ENCODE results near the gene GJB6.
"Not testable (repeated sequence)": the region's sequence is repeated elsewhere in the genome, so short reads cannot be mapped to it uniquely, and the experiment has no call there.

The GJB6 gene

DNA sequence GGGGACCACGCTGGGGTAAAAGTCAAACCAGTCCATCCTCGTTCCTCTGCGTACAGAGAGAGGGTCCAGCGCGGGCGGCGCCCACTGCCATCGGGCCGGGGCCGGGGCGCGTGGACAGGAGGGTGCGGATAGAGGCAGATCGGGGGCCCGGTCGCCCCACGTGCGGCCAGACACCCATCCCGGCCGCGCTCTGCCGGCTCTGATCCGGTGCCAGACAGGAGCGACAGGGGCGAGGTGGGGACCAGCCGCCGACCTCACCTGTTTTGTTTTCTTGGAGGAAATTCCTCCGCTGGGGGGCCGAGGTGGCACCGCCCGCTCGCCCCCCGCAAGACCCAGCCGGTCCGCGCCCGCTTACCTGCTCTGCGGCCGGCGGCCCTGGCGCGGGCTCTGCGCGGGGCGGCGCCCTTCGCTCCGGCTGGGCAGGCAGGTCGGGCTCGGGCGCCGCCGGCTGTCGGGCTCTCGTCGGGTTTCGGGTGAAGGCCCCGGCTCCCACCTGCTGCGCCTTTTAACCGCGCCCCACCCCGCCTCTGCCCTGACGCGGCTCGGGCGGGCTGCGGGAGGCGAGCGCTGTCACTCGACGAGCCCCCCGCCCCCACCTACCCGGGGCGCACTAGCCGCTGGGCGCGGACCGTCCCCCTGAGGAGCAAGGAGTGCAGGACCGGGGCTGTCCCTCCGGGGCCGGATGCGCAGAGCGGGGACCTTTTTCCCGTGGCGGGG is at the start of gene GJB6:
TSS of gene GJB6 (minus strand) at position 481 of the 717 bp plus-strand sequence. CDS start 8,839 bp downstream, outside the sequence.
- no peak for DNase-seq

DNA sequence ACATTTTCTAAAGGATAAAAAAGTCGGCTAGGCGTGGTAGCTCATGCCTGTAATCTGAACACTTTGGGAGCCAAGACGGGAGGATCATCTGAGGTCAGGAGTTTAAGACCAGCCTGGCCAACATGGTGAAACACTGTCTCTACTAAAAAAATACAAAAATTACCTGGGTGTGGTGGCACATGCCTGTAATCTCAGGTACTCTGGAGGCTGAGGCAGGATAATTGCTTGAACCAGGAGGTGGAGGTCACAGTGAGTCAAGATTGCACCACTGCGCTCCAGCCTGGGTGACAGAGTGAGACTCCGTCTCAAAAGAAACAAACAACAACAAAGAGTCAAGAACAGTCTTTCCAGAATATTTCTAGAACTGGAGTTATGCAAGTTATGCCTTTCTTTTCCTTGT is 44.8 kb upstream of the GJB6 start:
- not testable (repeated sequence) for DNase-seq

DNA sequence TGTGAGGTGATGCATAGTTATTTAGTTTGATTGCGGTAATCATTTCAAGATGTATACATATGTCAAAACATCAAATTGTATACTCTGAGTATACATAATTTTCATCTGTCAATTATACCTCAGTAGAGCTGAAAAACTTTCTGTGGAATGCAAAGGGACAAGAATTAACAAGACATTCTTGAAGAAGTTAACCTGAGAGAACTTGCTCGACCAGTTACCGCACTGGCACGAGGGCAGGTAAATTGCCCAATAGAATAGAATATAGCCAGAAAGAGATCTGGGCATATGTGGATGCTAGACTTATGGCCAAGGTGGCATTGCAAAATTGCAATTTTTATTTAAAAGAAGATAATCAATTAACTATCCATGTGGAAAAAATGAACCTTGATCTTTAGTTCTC is 42.3 kb upstream of the GJB6 start:
- DNase-seq, result no peak

DNA sequence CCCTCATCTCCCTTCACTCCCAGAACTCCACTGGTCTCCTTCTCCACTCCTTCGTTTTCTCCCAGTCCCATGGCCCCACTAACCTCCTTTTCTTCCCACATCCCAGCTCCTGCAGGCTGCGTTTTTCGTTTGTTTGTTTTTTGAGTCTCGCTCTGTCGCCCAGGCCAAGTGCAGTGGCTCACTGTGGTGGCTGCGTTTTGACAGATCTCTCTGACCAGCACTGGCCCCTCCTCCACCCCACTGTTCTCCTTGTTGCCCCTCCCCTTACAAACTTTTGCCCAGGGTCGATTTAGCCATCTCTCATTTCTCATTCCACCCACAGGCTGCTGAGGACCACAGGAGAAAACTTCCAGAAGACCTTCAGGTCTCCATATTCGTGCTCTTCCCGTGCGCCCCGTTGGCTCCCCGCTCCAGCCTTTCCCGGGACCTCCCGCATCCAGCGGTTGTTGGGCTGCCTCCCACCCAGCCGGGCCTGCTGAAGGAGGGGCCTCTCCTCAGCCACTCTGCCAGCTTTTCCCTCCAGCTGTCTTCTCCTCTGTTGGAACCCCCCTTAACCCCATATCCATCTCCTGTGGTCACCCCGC is 40.6 kb upstream of the GJB6 start:
- no peak for DNase-seq

DNA sequence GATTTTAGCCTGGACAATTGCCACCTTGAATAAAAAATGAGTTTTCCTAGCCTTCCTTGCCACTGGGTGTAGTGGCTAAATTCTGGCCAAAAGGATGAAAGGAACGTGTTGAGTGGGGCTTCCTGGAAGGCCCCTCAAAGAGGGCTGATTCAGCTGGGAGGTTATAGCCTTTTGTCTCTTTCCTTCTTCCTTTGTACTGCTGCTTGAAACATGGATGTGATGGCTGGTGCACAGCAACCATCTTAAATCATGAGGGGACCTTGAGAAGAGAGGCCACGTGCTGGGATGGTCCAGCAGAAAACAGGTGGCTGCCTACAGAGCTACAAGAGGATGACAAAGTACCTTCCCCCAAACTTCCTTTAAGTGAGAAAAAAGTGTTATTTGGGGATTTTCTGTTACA is 40.0 kb upstream of the GJB6 start:
- DNase-seq, result no peak

DNA sequence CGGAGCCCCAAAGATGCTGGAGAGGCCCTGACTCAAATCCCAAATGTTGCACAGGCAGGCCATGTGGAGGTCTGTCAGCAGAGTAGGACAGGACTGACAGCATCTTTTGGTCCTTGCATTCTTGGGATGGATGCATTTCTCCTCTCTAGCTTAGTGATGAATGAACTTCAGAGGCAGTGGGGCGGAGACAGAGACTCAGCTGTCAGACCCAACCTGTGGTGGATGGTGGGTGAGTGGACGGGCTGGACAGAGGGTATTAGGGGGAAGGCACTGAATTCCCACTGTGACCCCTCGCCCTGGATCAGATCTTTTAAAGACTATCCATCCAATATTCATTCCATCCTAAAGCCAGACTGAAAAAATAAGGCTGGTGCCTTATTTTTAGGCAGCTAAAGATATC is 39.3 kb upstream of the GJB6 start:
- DNase-seq, result no peak

DNA sequence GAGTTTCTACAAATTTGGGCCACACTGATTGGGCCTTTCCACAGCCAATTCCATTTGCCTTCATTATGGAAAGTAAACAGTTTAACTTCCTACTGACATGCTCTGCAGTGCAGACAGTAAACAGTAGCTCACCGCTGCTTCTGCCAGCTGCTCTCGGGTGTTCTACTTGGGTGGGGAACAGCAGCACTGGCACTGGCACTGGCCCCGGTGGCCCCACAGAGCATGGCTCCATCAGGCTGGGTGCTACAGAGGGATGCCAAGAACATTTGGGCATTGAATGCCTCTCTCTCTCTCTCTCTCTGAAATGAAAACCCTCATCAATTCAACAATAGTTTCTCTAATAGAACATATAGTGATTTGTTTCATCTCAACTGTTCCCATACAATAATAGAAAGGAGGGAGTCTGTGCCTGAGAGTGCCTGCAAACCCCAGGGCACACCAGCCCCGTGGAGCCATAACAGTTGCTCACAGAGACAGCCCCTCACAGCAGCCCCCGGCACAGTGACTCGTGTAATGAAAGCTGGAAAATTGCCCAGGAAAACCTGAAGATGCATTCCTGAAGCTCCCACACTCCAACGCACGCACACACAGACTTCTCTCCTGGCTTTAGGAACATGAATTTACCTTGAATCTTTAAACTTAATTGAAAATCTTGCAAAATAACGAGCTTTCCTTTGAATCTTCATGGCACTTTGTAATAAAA is 38.2 kb upstream of the GJB6 start:
- DNase-seq, result no peak

DNA sequence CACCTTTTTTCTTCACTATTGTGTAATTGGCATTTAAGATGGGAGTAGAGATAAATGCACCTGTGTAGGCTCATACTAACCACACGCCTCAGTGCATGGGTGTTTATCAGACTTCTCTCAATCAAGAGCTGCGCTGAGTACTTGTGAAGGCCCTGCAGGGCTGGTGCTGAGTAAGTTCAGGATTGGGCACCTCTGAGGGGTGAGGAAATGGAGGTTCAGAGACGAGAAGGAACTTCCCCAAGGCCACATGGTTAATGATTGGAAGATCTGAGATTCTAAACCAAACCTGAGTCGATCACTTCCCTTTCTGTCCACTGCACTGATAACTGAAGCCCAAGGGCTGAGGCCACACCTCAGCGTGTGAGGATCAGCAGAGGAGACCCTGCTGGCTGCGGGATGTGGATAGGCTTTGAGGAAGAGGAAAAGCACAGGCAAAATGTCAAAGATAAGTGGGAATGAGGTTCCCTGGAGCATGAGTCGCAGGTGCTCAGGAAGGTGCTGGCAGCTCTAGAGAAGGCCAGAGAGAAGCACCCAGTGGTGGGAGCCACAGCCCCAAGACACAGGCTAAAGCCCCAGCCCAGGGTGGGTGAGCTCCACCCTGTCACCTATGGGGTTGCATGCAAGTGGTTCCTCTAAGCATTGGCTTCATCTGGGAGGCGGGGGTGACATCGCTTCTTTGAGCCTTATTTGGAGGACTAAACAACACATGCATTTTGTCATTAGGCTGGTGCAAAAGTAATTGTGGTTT is 32.3 kb upstream of the GJB6 start:
- DNase-seq, result no peak

DNA sequence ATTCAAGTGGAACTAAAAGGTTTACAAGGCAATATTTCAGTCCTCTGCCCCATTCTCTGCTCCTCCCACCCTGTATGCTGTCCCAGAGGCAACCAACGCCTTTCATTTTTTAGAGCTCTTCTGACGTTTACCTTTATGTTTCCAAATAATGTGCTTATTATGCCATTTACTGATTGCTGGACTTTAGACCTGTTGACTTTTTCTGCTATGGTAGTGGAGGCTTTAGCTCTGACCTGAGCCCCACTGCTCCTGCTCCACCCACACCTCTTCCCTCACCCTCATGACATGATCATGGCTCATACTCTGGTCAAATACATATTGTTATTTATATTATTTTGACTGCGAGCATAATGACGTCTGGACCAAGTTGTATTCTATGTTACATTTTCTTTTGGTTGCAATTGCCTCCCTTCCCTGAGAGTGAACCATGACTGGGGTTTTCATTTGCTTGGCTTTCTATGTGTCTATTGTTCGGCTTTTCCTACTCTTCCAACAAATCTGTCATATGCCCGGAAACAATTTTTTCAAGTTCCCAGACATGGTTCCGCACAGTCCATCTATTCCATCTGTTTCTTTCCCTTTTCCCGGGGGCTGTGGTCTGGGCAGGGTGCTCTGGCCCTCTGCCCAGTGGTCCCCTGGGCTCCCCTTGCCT is 31.4 kb upstream of the GJB6 start:
- DNase-seq, result no peak

DNA sequence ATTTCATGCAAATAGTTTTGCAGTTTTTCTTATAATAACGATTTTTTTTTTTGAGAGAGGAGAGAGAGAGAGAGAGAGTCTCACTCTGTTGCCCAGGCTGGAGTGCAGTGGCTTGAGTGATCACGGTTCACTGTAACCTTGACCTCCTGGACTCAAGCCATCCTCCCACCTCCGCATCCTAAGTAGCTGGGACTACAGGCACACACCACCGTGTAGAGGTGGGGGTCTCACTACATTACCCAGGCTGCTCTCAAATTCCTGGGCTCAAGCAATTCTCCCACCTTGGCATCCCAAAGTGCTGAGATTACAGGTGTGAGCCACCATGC is 26.8 kb upstream of the GJB6 start:
- DNase-seq, result no peak

DNA sequence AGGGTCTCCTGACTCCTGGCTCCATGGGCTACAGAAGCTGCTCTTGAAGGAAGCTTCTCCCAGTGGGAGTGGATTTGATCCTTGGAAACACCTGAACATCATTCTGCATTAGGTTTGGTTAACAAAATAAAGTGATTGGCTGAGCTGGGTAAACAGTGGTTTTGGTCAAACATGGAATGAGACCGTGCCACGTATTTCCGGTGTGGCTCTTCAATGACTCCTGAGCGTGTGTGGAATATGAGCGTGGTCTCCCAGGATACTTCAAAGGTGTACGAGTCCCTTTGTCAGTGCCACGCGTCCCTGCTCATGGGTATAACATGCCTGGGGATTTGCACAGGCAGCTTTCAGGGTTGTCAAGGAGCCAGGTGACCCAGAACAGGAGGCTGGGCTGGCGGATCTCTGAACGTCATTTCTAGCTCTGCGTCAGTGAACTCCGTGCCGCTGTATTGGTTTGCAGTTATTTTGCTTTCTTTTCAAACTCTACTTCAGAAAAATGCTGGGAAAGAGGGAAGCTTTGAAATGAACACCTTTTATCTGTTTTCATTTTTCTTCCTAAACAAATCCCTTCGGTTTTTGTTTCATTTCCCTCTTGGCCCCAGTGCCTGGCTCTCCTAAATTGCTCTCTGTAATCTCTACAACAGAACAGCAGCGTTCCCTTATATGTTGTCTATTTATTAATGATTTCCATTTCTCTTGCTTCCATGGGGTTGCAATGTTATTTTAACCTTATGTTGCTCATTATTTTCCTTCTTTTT is 26.3 kb upstream of the GJB6 start:
- no peak for DNase-seq

DNA sequence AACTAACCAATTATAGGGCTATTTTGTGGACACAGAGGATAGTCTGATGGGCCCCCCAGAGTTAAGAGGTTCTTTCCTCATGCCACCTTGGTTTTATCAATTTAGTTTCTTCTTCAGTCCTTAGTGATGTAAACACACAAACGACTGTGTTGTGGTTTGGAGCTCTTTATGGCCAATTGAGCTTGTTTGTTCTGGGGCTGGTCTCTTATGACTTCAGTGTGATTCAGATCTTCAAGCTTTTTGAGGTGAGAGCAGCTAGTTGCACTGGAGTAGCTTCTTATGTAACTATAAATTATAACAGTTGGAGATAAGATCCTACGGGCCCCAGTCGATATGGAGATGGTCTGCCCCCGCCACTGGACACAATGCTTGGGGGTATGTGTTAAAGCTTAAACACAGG is 22.0 kb upstream of the GJB6 start:
- no peak for DNase-seq

DNA sequence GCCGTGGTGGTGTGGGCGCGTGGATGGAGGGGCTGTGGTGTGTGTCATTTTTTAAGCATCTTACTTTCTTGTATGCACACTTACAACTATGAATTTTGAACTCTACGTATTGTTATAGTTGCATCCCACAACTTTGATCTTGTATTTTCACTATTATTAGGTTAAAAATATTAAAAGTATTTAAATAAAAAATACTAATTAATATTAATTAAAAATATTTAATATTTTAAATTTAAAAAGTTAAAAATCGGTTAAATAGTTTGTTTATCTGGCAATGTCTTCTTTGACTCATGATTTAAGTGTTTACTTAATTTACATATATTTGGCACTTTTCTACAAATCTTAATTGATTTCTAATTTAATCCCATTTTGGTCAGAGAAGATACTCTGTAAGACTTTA is 17.8 kb upstream of the GJB6 start:
- DNase-seq, result no peak

DNA sequence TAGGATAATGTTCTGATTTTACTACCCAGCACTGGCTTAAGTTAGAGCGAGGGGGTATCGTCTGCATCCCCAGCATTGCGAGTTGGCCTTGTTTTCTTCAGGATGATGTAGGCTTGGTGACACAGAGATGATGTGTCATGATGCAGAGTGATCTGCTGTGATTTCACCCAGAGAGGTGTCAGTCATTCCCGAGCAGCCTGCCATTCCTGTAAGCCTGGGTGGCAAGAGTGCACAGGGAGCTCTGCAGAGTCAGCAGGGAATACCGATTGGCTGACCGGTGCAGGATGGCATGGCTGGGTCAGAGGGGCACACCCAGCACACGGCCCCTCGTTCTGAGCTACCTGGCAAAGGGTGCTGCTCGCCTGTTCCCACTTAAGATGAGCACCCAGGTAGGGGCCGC is 15.8 kb upstream of the GJB6 start:
- DNase-seq, result no peak

DNA sequence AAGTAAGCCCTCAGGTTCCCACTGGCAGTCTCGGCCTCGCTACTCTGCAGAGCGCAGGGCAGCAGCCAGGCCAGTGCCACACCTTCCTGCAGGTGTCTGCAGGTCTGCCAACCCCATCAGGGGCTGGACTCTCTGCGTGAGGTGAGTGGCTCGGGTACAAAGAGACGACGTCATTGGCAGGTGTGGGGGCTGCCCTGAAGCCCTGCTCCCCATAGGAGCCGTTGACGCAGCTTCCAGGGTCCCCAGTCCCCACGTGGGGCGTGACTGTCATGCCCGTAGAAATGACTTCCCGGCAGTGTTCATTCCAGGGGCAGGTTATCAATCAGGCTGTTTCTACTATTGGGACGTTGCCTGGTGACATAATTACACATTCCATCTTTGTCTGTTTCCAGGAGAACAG is 15.3 kb upstream of the GJB6 start:
- DNase-seq, result no peak

DNA sequence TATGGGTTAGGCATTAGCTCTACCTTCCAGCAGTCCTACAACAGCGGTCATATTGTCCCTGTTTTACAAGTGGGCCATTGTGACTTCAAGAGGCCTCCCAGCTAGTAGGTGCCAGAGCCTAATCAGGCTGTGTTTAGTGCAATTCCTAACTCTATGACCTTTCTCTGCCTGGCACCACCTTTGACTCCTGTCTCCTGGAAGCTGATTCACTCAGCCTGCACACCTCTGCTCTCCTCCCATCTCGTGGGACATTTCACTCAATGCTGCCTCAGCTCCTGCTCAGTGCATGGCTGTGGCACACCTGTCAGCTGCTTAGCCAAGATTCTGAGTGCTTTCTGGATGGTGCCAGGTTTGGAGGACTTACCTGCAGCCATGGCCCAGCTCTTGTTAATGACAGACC is 9.5 kb upstream of the GJB6 start:
- no peak for DNase-seq

DNA sequence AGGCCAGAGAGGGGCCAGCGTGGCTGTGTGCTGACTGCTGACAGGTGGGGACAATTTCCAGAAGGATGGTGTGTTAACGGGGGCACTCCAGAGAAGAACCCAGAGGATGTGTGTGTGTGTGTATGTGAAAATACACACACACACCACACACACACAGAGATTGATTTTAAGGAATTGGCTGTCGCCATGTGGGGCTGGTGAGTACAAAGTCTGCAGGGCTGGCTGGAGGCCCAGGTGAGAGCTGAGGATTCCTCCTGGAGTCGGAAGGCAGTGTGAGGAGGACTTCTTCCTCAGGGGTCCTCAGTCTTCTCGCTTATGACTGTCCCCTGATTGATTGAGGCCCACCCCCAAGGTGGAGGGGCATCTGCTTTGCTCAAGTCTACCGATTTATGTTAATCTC is 7.6 kb upstream of the GJB6 start:
- DNase-seq, result no peak

DNA sequence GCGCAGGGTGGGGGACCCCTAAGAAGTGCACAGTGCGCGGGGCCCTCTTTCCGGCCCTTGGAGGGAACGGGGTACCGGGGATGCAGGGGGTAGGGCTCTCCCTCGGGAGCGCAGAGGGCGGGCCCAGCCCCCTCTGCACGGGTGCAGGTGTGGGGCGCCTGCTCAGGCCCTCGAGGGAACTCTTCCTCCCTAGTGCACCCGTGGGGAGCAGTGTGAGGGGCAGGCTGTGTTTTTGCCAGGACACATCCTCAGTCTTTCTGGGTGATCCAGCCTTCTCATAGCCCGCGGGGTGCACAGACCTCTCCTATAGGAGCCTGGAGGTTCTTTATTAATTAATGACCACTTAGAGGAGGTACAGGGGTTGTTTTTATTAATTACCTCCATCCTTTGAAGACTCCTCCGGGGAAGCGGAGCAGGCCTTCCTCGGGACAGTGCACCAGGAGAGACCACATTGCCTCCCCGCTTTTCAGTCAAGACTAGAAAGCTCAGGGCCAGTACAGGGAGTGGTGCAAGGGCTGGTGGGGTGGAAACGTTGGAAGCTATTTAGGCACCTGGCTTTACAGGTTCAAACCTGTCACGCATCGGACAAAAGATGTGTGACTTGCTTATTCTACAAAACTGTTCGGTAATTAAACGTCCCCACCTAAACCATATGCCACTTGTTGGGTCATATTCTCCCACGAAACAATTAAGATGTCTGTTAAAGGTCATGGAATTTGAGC is 598 bp upstream of the GJB6 start:
- DNase-seq, result no peak

DNA sequence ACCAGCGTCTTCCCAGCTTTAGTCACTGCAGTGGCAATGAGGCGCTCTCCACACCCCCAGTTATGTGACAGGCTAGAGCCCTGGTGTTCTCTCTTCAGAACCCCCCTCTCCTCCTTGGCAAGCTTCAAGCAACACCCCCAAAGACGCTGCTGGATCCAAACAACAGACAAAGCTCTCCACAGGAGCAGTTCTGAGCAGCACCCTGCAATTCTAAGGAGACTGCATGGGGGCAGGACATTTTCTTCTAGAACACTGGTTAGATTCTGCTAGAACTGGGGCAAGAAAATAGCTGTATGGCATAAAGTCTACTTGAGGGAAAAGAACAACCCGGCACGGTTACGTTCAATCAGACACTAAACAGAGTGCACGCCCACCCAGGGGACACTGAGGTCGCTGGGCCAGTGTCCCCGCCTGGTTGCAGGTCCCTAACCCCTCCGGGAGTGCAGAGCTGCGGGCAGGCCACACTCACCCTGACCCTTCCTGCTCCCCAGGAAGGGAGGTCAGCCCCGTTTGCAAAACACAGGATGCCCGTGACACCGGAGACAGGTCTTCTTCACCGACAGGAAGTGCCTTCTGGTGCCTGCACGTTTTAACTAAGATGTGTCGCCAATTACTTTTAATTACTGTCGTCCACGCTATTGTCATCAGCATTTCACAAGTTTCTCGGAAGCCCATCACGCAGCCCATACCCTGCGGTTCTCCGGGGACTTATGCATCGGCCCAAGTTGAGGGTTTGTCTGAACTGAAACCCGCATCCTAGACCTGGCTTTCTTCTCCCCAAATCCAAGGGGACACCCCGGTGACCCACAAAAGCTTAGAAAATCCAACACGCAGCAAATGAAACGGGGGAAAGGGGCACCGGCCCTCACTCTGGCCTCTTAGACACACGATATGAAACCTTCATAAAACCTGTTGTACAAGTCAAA is 943 bp downstream of the GJB6 start:
- no peak for DNase-seq

DNA sequence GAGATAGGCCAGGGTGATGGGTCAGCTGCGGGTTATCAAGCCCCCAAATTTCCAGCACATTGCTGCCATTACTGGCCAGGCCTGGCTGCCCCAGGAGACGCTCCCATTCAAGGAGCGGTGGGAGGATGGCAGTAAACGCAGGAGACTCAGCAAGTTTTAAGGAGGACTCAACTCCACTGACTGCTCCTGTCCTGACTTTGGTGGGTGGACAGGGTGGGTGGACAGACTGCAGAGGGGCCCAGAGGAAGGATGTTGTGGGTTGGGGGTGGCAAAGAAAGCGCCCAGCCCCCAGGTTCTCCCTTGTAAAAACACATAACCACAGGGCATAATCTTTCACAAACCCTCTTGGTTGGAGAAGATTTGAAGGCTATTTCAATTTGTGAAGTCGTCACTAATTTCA is 4.4 kb downstream of the GJB6 start:
- no peak for DNase-seq

DNA sequence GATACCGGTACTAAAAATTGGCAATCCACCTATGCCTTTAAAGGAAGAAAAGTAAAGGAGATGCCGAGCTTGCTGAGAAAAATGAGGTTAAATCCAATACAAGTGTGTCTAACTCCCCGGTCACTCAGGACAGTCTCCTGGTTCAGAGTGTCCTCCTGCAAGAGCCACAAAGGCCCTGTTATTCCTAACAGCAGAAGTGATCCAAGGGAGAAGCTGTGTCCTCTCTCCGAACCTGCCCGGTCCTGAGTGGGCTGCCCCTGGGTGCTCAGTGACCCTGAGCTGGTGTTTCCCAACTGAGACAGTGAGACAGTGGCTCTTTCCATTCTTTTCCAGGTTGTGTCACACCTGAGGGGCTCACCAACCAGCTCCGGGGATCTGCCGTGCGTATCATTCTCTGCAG is 4.8 kb downstream of the GJB6 start:
- DNase-seq, result no peak

Measured in NCI-H510A (cell line).